ENCODE measurements around the gene SYT13.

GRCh38 chr11:45331839-45332238, 45.7 kb upstream of the SYT13 start:
- TF ChIP-seq CTCF (IDR thresholded peaks at IDR 0.05) (no peak), POLR2A (IDR thresholded peaks at IDR 0.05; ENCODE audit: low read depth) (no peak), EP300 (IDR thresholded peaks at IDR 0.05) (no peak)

Data from esophagus muscularis mucosa (tissue), 4 donors.